ENCODE measurements around the gene SELPLG.

Gene SELPLG

GRCh38 chr12:108581311-108582227, 52.1 kb downstream of the SELPLG start:
- H3F3A ChIP-seq (ENCODE audit: low read depth), result no peaks in the 10 kb centered on the region
- no peaks in the 10 kb centered on the region for H3K4me1 ChIP-seq (ENCODE audit: insufficient read depth, low read length, poor library complexity, severe bottlenecking)
- H4K20me1 ChIP-seq (ENCODE audit: insufficient read depth, low read length, poor library complexity, severe bottlenecking), result no peaks in the 10 kb centered on the region
- no peak overlapping the region for H3K4me2 ChIP-seq (ENCODE audit: low read depth, low read length, poor library complexity, severe bottlenecking)
- no peak overlapping the region for H3K4me3 ChIP-seq (ENCODE audit: low read length, poor library complexity, severe bottlenecking)
- H3K9me2 ChIP-seq (replicated peaks; ENCODE audit: low read depth, low read length), result no peaks in the 10 kb centered on the region
- no peak overlapping the region for H2AFZ ChIP-seq (ENCODE audit: low read length)
- H3K9me3 ChIP-seq (ENCODE audit: insufficient read depth, low read depth, low read length), result no peaks in the 10 kb centered on the region
- no peaks in the 10 kb centered on the region for H3K36me3 ChIP-seq (ENCODE audit: insufficient read depth, low read length)
- H3K79me2 ChIP-seq (ENCODE audit: insufficient read depth, low read length), result no peaks in the 10 kb centered on the region
- no peak overlapping the region for H3K9ac ChIP-seq (ENCODE audit: low read depth, low read length, poor library complexity, severe bottlenecking)
- H3K27me3 ChIP-seq (ENCODE audit: insufficient read depth, low read length, poor library complexity, severe bottlenecking), result no peaks in the 10 kb centered on the region
- TF ChIP-seq CTCF (conservative IDR thresholded peaks at IDR 0.05; ENCODE audit: low read length) (no peak), EZH2phosphoT487 (IDR thresholded peaks at IDR 0.05; ENCODE audit: borderline replicate concordance) (no peak)

GRCh38 chr12:108580531-108580930, 53.2 kb downstream of the SELPLG start:
- Histone ChIP-seq H3K9me2 (replicated peaks; ENCODE audit: low read depth, low read length) (no peaks in the 10 kb centered on the region), H4K20me1 (ENCODE audit: insufficient read depth, low read length, poor library complexity, severe bottlenecking) (no peaks in the 10 kb centered on the region), H3K4me1 (ENCODE audit: insufficient read depth, low read length, poor library complexity, severe bottlenecking) (no peaks in the 10 kb centered on the region), H2AFZ (ENCODE audit: low read length) (no peak overlapping the region), H3K36me3 (ENCODE audit: insufficient read depth, low read length) (no peaks in the 10 kb centered on the region), H3K9me3 (ENCODE audit: insufficient read depth, low read depth, low read length) (no peaks in the 10 kb centered on the region), H3K27me3 (ENCODE audit: insufficient read depth, low read length, poor library complexity, severe bottlenecking) (no peaks in the 10 kb centered on the region), H3K4me3 (ENCODE audit: low read length, poor library complexity, severe bottlenecking) (no peak overlapping the region), H3K4me2 (ENCODE audit: low read depth, low read length, poor library complexity, severe bottlenecking) (no peak overlapping the region), H3K9ac (ENCODE audit: low read depth, low read length, poor library complexity, severe bottlenecking) (no peak overlapping the region), H3F3A (ENCODE audit: low read depth) (no peaks in the 10 kb centered on the region), H3K79me2 (ENCODE audit: insufficient read depth, low read length) (no peaks in the 10 kb centered on the region)
- TF ChIP-seq EZH2phosphoT487 (IDR thresholded peaks at IDR 0.05; ENCODE audit: borderline replicate concordance), result no peak
- no peak for TF ChIP-seq CTCF (conservative IDR thresholded peaks at IDR 0.05; ENCODE audit: low read length)

GRCh38 chr12:108578813-108579212, 54.9 kb downstream of the SELPLG start:
- Histone ChIP-seq H3K4me2 (ENCODE audit: low read depth, low read length, poor library complexity, severe bottlenecking) (no peak overlapping the region), H4K20me1 (ENCODE audit: insufficient read depth, low read length, poor library complexity, severe bottlenecking) (no peaks in the 10 kb centered on the region), H3K4me1 (ENCODE audit: insufficient read depth, low read length, poor library complexity, severe bottlenecking) (no peaks in the 10 kb centered on the region), H3F3A (ENCODE audit: low read depth) (no peaks in the 10 kb centered on the region), H2AFZ (ENCODE audit: low read length) (no peak overlapping the region), H3K9me2 (replicated peaks; ENCODE audit: low read depth, low read length) (no peaks in the 10 kb centered on the region), H3K36me3 (ENCODE audit: insufficient read depth, low read length) (no peaks in the 10 kb centered on the region), H3K9me3 (ENCODE audit: insufficient read depth, low read depth, low read length) (no peaks in the 10 kb centered on the region), H3K4me3 (ENCODE audit: low read length, poor library complexity, severe bottlenecking) (no peak overlapping the region), H3K9ac (ENCODE audit: low read depth, low read length, poor library complexity, severe bottlenecking) (no peak overlapping the region), H3K79me2 (ENCODE audit: insufficient read depth, low read length) (no peaks in the 10 kb centered on the region), H3K27me3 (ENCODE audit: insufficient read depth, low read length, poor library complexity, severe bottlenecking) (no peaks in the 10 kb centered on the region)
- TF ChIP-seq EZH2phosphoT487 (IDR thresholded peaks at IDR 0.05; ENCODE audit: borderline replicate concordance) (no peak), CTCF (conservative IDR thresholded peaks at IDR 0.05; ENCODE audit: low read length) (no peak)
